Measurements from ENCODE around the gene TNK2.
"Not testable (repeated sequence)": the region's sequence is repeated elsewhere in the genome, so short reads cannot be mapped to it uniquely, and the experiment has no call there.

The TNK2 gene

GRCh38 chr3:195885036-195885891 lies 23.1 kb downstream of the TNK2 start:
- DNase-seq (ENCODE audit: low spot score), result no peak

GRCh38 chr3:195884691-195885035 lies 23.7 kb downstream of the TNK2 start:
- no peak for DNase-seq (ENCODE audit: low spot score)

GRCh38 chr3:195883801-195884200 lies 24.6 kb downstream of the TNK2 start:
- DNase-seq (ENCODE audit: low spot score), result no peak

- DNase-seq (ENCODE audit: low spot score), result no peak
Measured at GRCh38 chr3:195883160-195883559, 25.2 kb downstream of the TNK2 start.

GRCh38 chr3:195882002-195882441 lies 26.3 kb downstream of the TNK2 start:
- no peak for DNase-seq (ENCODE audit: low spot score)

GRCh38 chr3:195881276-195881988 lies 26.9 kb downstream of the TNK2 start:
- DNase-seq (ENCODE audit: low spot score), result no peak

GRCh38 chr3:195880037-195880431 lies 28.3 kb downstream of the TNK2 start:
- DNase-seq (ENCODE audit: low spot score), result no peak

GRCh38 chr3:195879416-195880036 lies 28.8 kb downstream of the TNK2 start:
- no peak for DNase-seq (ENCODE audit: low spot score)

- DNase-seq (ENCODE audit: low spot score), result no peak
Measured at GRCh38 chr3:195878424-195879274, 29.7 kb downstream of the TNK2 start.

GRCh38 chr3:195877767-195878423 lies 30.5 kb downstream of the TNK2 start:
- DNase-seq (ENCODE audit: low spot score), result no peak

GRCh38 chr3:195877136-195877715 lies 31.1 kb downstream of the TNK2 start:
- DNase-seq (ENCODE audit: low spot score), result no peak

- peak; percentile 55 for DNase-seq (ENCODE audit: low spot score)
Measured at GRCh38 chr3:195876297-195877064, 31.9 kb downstream of the TNK2 start.

GRCh38 chr3:195875482-195876236 lies 32.7 kb downstream of the TNK2 start:
- DNase-seq (ENCODE audit: low spot score), result no peak

- DNase-seq (ENCODE audit: low spot score), result no peak
Measured at GRCh38 chr3:195873971-195874370, 34.4 kb downstream of the TNK2 start.

GRCh38 chr3:195873281-195873887 lies 35.0 kb downstream of the TNK2 start:
- no peak for DNase-seq (ENCODE audit: low spot score)

GRCh38 chr3:195872800-195873199 lies 35.6 kb downstream of the TNK2 start:
- DNase-seq (ENCODE audit: low spot score), result no peak

GRCh38 chr3:195872097-195872496 lies 36.3 kb downstream of the TNK2 start:
- no peak for DNase-seq (ENCODE audit: low spot score)

GRCh38 chr3:195871686-195872085 lies 36.7 kb downstream of the TNK2 start:
- not testable (repeated sequence) for DNase-seq (ENCODE audit: low spot score)

GRCh38 chr3:195870937-195871336 lies 37.4 kb downstream of the TNK2 start:
- DNase-seq (ENCODE audit: low spot score), result no peak

Measured in AG08395 (cell line).